Right hindlimb (tissue), 1 donor: ENCODE data around the gene SOX10.

Experiments used
- DNase-seq: peaks from one replicate; pipeline ENCODE4 v3.0.0-alpha.2; 2018

The SOX10 gene

DNA sequence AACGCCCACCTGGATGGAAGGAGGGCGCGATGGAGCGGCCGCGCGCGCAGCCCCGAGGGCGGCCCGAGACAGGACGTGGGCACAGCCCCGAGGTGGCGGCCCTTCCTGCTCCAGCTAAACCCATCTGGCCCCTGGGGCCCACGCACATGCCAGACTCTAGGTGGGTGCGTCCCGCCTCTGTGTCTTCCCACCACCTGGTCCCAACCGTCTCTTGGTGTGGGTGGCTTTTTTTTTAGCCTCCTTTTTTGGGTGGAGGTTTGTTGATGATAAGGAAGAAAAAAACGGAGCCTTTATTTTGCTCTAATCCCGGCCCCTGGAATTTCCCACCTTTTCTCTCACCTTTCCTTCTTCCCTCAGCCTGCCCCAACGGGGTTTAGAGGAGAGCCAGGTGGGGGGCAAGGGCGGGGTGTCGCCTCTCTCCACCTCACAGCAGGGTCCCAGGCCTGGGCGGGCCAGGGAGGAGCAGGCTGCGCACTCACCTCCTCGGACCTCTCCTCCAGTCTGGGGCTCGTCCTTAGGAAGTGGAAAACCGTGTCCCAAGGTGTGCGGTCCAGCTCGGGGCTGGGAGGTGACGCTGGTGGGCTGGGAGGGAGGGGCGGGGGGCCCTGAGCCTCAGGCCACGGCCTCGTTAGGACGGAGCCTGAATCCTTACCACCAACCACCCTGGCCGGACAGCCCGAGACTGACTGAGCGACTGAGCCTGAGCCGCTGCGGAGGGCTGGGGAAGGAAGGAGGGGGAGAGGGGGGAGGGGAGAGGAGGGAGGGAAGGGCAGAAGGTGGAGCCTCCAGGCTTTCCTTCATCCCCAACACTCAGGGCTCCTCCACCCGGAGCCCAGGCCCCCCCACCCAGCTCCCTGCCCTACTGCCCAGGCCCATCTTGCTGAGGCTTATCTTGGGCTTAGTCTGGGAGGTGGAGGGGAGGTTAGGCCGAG lies at the start of gene SOX10:
TSS of gene SOX10 (minus strand) at position 696 of the 932 bp plus-strand sequence. CDS start 771 bp downstream, outside the sequence.
- DNase-seq, result no peak

DNA sequence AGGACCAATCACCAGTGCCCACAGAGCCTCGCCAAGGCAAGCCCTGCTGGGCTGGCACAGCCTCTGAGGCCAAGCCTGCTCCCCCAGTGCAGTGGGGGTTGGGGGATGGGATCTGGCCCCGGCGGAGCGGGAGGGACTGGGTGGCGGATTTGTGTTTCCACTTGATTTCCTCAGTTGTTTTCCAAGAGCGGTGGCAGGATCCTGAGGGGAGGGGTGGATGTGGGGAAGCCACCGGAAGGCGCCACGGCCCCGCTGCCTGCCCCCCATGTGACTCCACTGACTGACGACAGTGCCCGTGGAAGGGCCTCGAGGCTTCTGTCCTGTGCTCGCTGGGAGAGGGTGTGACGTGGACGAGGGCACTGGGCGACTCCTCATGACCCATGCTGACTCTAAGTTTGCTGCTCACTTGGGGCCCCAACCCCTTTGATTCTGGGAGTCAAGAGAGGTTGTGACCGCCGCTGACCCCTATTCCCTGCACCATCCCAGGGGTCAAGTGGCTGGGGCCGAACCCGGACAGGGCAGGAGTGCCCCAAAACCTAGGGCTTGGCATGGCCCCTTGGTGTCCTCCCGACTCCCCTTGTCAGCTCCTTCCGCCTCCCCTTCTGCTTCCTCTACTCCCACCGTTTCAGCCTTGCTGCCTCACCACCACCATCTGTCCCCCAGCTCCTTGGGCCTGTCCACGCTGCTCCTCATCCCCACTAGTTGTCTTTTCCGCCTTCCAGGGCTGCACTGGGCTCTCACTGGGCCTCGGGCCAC lies 49.3 kb upstream of the SOX10 start:
- DNase-seq, result no peak

DNA sequence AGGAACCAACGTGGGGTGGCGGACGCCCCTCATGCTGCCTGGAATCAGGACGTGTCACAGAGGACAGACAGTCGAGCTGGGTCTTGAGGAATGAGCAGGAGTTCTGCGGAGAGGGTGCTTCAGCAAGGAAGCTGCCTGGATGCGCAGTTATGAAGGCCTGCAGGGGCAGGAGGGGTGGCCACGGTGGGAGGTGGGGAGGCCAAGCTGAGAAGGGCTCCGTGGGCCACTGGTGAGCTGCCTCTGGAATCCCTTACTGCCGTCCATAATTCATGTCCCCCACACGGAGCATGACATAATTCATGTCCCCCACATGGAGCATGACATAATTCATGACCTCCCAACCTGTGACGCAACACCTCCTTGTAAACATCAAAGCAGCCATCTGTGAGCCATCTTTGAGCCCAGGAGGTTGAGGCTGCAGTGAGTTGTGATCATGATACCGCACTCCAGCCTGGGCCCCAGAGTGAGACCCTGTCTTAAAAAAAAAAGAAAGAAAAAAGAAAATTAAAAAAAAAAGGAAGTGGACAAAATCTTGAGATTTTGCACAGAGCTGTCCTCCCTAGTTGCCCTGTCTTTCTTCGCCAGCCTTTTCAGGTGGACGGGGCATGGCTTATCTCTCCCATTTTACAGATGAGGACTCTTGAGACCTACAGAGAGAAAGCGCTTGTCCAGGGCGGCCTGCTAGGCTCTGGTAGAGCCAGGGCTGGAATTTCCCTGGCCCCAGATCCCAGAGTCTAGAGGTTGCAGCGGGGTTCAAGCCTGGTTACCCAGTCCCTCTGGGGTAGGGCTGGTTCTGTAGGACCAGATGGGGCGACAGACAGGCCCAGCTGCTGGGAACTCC lies 48.5 kb upstream of the SOX10 start:
- no peak for DNase-seq

DNA sequence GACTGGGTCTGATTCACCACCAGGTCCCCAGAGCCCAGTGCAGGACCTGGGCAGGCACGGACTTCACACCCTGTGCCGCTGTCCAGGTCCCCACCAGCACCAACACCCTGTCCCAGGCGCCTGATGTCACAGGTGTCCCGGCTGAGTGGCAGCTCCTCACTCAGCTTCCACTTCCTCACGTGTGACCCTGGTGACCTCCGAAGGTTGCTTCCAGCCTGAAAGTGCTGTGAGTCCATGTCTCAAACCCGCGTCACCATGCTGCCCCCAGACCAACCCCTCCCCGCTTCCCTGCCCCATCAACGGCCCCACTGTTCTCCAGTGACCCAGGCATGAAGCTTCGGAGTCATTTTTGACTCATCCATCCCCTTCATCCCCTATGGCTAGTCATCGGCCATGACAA lies 47.1 kb upstream of the SOX10 start:
- DNase-seq, result no peak

DNA sequence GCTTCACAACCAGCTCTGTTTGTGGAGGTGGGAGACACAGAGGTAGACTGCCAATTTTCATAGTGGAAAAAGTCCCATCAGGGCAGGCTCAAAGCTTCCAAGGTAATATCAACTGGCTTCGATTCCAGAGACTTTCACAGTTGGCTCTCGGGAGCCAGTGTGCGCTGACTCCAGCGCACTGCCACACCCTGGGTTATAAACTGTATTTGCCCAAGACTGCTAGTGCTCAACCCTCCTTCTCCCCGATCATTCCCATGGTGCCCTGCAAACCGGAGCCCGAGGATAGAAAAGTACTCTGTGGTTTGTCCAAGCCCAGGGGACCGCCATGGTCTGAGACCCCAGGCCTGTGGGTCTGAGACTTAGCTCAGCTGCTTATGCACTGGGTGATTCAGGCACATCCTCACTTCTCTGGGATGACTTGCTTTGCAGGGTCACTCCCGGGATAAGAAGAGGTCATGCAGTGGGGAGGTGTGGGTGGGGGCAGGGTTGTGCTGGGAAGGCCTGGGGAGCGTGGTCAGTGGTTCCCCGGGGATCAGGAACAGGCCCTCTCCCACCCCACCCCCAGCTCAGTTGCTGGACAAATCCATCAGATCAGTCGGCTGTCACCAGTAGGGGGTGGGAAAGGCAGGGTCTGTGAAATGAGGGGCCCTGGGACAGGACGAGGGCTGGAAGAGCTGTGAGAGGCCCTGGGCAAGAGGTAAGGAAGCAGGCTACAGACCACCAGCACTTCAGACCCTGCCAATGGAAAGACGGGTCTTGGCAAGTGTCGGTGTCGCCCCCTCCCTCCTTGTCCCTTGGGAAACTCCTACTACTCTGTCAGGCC lies 46.2 kb upstream of the SOX10 start:
- DNase-seq, result no peak

DNA sequence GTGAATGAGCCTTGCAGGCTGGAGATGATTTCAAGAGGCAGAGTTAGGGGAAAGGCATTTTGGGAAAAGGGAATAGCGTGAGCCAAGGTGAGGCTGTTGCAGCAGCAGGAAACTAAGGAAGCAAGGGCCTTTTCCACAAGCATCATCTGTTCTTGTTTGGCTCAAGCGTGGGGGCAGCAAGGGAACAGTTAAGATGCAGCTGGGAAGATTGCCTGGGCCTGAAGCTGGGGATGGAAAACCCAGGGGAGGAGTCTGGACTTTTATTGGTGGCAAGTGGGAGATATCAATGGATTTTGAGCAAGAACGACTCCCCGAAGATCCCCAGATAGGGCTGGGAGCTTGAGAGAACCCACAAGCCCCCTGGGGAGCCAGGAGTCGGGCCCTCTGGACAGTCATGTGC lies 45.5 kb upstream of the SOX10 start:
- DNase-seq, result no peak

DNA sequence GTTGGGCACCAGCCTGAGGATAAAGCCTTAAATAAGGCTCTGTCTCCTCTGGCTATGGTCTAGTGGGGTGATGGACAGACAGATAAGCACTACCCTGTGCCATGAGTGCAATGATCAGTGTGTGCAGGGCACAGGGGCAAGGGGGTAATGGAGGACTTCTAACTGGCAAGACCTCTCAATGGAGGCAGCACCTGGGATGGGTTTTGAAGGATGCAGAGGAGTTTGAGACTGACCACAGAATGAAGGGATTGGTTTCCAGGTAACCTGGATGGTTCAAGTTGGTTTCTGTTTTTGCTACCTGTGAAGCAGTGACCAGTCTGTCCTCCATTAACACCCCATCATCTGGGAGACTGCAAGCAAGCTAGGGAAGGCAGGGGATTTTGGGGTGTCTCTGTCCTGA lies 45.0 kb upstream of the SOX10 start:
- no peak for DNase-seq

DNA sequence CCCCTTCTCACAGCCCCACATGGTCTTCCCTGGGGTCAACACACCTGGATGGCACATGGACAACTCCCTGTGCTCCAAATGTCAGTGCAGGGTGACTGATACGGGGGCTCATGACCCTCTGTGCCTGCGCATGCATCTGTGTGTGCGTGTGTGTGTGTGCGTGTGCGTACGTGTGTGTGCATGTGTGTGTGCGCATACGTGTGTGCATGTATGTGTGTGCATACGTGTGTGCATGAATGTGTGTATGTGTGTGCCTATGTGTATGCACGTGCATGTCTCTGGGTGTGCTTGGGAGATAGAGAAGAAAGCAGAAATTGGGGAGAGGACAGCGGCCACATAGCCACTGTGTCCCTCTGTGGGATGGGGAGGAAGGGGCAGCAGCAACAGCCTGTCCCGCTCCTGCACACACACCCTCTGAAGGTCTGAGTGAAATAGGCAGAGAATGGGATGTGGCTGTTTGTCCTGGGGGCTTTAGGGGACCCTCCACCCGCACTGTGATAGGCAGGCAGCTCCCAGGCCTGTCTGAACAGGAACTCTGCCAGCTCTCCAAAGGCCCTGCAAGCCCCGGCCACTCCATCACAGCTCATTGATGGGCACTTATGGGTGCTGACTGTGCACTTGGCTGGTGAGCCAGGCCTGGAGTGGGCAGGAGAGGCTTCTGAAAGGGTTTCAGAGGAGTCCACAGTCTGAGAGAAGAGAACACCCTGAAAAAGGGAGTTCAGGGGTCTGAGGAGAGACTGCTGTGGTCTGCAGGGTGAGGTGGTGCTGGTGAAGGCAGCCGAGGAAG lies 44.2 kb upstream of the SOX10 start:
- peak; percentile 14 for DNase-seq

DNA sequence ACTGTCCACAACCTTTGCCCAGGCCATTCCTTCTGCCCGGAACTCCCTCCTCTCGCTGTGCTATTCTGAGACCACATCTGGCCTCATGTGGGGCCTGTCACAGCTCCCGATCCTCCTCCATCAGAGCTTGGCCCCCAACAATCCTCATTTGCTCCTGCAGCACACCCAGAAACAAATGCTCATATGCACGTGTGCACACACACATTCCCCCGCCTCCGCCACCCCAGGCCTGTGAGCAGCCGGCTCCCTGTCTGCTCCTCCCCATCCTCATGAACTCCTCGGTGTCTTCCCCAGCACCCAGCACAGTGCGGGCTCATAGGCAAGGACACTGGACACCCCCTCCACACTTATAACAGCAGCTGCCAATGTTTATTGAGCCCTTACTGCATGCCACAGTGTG lies 43.1 kb upstream of the SOX10 start:
- peak; percentile 27 for DNase-seq

DNA sequence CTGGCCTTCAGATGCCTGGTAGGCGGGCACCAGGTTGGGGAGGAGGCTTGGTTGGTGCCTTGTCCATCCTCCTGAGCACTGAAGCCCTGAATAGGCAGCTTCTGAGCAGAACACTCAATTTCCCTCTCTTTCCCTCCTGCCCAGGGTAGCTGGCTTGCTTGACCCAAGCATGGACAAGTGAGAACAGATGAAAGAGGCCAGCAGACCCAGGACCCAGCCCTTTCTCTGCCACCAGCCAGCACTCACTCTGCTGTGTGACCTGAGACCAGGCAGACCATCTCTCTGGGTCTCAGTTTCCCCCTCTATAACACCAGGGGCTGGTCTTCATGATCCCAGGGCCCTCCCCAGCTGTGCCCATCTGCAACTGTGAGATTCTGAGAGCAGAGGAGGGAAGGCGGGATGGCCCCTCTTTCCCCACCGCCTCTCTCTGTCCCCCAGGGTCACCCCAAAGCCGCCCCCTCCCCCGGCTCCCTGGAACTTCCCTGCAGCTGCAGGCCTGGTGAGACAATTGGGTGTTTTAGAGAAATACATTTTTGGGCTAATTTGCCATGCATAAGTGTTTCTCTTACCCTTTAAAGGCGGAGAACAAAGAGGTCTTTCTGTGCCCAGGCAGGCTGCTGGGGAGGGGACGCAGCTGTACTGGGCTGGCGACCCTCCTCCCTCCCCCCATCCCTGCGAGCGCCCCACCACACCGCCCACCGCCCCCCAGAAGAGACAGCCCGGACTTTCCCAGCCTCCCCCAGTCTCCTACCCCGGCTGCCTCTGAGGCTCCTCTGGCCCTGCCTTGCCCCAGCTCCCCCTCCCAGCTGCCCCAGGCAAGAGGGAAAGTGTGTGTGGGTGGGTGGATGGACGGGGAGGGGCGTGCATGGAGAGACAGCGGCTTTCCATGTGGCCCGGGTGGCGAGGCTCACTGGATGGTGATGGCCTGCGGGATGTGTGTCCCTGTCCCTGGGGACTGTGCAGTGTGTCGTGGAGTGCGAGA lies 42.1 kb upstream of the SOX10 start:
- DNase-seq, result peak; percentile 61

DNA sequence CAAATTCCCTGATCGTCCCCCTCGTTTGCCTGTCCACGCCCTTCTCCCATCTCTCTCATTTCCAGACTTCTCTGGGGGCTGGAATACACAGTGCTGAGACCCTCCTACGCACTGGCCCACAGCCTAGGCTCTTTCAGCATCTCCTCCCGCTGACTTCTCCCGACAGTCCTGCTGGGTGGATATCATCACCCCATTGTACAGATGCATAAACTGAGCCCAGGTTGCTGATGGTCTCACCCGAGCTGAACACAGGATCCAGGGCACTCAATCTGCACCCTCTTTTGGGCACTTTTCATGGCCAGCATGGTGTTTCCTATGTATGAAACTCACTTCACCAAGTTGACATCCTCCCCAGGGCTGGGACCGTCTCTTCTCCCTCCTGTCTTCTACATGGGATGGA lies 41.2 kb upstream of the SOX10 start:
- DNase-seq, result no peak

DNA sequence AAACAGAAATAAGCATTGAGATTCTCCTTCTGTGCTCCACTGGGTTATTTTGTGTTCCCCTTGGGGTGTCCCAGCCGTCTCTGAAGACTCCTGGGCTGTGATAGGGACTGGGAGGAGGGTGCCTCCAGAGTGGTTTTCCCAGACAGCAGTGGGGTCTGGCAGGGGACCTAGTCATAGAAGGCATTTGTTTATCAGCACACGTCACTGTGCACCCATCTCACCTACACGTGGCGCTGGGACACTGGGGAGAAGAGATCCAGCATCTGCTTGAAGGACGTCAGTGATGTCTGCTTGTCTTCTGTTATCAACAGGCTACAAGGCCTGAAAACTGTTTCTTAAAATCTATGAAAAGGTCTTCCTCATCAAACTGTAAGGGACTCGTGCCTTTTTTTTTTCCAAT lies 38.7 kb upstream of the SOX10 start:
- no peak for DNase-seq

DNA sequence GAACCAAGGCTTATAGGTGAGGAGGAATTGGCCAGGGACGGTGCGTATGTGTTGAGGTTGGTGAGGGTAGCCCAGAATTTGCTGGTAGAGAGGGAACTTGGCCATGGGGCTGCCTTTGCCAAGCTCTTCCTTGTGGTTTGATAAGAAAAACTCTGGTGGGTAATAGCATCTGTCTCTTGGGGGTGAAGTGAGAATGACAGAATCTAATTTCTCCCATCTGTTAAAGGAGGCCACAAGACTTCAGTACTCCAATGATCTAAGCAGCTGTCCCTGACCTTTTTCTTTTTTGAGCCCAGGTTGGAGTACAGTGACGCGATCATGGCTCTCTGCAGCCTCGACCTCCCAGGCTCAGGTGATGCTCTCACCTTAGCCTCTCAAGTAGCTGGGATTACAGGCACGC lies 36.9 kb upstream of the SOX10 start:
- DNase-seq, result no peak

DNA sequence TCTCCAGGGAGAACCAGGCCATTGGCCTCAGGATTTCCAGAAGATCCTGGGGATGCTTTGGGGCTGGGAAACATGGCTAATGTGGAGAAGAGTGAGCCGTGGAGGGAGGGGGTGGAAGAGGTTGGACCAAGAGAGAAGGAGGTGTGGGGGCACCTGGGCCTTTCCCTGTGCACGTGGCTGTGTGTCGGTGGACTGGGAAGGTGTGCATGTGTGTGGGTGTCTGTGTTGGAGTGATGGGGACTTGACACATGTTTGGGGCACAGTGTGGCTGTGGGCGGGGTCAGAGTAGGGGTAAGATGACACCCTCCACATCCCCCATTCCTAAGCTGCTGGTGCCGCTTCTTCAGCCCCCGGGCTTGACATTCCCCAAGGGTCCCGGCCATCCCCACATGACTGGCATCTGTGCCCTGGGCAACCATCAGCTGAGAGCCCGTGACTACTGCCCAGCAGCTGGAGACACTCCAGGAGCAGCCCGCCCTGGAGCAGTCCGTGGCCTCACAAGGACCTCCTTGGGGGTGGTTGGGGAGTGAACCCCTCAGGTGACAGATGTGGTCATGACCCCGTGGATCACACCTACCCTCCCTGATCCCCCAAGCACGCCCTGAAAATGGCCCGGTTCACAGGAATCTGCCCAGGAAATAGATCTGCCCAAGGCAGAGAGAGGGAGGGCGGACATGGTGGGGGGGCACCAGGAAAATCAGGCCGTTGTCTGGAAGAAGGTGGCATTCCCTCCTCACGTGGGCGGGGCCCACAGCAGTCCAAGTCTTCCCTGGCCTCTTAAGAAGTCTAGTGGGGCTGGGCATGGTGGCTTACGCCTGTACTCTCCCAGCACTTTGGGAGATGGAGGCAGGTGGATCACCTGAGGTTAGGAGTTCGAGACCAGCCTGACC lies 34.8 kb upstream of the SOX10 start:
- peak; percentile 19 for DNase-seq

DNA sequence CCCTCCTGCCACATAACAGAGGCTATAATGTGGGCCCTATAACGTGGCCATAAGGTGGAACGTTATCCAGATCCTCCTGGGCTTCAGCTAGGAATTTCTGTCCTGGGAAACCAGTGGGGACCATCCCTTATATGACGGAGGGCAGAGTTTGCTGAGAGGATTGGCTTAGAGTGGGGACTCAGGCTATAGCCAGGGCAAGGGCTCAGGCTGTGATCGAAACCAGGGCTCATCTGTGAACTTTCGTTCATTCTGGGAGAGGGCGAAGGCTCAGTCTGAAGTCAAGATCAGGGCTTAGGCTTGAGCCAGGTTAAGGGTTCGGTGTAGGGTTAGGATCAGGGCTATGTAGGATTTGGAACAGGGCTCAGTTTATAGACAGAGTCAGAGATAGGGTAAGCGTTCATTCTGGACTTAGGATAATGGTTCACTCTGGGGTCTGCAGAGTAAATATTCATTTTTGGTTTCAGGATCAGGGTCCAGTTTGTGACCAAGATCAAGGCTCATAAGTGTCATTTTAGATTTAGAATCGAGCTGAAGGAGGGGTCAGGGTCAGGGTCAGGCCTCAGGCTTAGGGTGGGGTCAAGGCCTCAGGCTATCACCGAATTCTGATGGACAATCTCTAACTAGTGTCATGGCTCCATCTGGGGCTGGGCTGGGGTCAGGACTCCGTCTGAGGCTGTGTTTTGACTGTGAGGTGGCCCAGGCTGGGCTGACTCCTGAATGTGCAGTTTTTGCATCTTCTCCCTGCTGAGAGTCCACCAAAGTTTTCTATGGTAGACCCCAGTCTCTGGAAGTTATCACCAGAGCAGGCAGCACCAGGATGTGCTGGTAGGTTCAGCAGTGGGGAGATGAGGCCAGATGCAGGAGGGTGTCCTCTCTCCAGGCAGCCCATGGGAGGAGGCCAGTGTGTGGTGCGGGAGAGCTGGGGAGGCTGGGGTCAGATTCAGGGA lies 33.9 kb upstream of the SOX10 start:
- no peak for DNase-seq

DNA sequence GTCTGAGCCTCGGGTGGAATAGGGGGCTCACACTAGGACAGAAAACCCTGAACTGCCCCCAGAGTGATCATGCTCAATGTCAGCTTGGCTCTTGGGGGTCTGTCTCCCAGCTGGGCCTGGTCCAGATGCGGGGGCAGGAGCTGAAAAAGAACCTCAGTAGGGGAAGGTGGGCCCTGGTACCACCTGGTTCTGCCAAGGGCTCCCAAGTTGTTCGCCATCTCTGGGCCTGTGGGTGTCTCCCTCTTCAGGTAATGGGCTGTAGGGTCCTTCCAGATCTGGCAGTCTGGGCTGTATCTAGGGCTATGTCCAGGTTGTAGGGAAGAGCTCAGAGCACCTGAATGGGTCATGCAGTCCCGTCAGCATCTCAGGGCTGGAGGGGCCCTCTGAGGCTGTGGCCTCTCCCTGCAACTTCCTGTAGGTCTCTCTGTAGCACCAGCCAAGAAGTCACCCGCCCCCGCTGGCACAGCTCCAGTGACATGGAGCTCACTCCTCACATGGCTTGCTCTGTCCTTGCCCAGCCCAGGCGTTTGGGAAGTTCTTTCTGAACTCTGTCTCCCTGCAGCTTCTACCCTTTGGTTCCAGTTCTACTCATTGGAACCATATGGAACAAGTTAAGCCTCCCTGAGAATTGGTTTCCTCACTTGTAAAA lies 33.0 kb upstream of the SOX10 start:
- peak; percentile 85 for DNase-seq
